NCI-H774 (cell line): Measurements from ENCODE around the gene HDGF.

ENCODE experiments used
- DNase-seq: peaks from one replicate; lab custom pipeline; 2025; lab: John Stamatoyannopoulos, UW

HDGF gene

GRCh38 chr1:156751451-156751756 is at the start of gene HDGF:
HDGF (minus strand) TSS chr1:156751675; CDS start chr1:156751429, 246 bp downstream.
- no peak for DNase-seq

GRCh38 chr1:156797212-156797871 is 45.9 kb upstream of the HDGF start:
- DNase-seq: peak; percentile 2

GRCh38 chr1:156796340-156797097 is 45.0 kb upstream of the HDGF start:
- no peak for DNase-seq

GRCh38 chr1:156795787-156796186 is 44.3 kb upstream of the HDGF start:
- no peak for DNase-seq

- DNase-seq: no peak
These were observed 43.9 kb upstream of the HDGF start for GRCh38 chr1:156795374-156795733.

GRCh38 chr1:156794506-156795373 is 43.3 kb upstream of the HDGF start:
- no peak for DNase-seq

GRCh38 chr1:156789621-156790318 is 38.3 kb upstream of the HDGF start:
- no peak for DNase-seq

GRCh38 chr1:156788136-156788535 is 36.7 kb upstream of the HDGF start:
- no peak for DNase-seq

- no peak for DNase-seq
These were observed 35.2 kb upstream of the HDGF start for GRCh38 chr1:156786640-156787039.

GRCh38 chr1:156785458-156785857 is 34.0 kb upstream of the HDGF start:
- no peak for DNase-seq

- no peak for DNase-seq
These were observed 30.2 kb upstream of the HDGF start for GRCh38 chr1:156781585-156782186.

- DNase-seq: no peak
These were observed 26.1 kb upstream of the HDGF start for GRCh38 chr1:156777573-156777972.

GRCh38 chr1:156776942-156777341 is 25.5 kb upstream of the HDGF start:
- no peak for DNase-seq

GRCh38 chr1:156775799-156776198 is 24.3 kb upstream of the HDGF start:
- no peak for DNase-seq

- DNase-seq: no peak
These were observed 22.1 kb upstream of the HDGF start for GRCh38 chr1:156773607-156774006.

GRCh38 chr1:156772728-156773497 is 21.4 kb upstream of the HDGF start:
- no peak for DNase-seq

GRCh38 chr1:156772222-156772621 is 20.7 kb upstream of the HDGF start:
- DNase-seq: no peak

- no peak for DNase-seq
These were observed 17.3 kb upstream of the HDGF start for GRCh38 chr1:156768610-156769295.

GRCh38 chr1:156767879-156768604 is 16.6 kb upstream of the HDGF start:
- DNase-seq: no peak
